H1 (cell line): ENCODE data around the gene GNG7. TPM values are rescaled to one million over a fixed set of nuclear protein-coding genes. Genes with fewer than 3 reads are reported as not detected.

ENCODE experiments used
- ATF2 ChIP-seq: IDR thresholded peaks from 2 replicates; pipeline ENCODE4 v1.6.1; 2012; ENCODE audit warnings: low read length, inconsistent platforms
- CBX8 ChIP-seq: fragments of 300-800, 300-1000 bp; sonication (generic); IDR thresholded peaks from 2 replicates; pipeline ENCODE4 v1.7.1; 2016; ENCODE audit warnings: low read depth, low read length, borderline replicate concordance
- CHD2 ChIP-seq: IDR thresholded peaks from 2 replicates; pipeline ENCODE4 v1.6.1; 2012; ENCODE audit warnings: low read length, improper control_type of control experiment
- KDM1A ChIP-seq: fragments of 200-600, 300-600 bp; sonication (generic); IDR thresholded peaks from 2 replicates; pipeline ENCODE4 v1.7.1; 2016; ENCODE audit warnings: mild to moderate bottlenecking, low read length, borderline replicate concordance
- KDM5A ChIP-seq: fragments of 200-600 bp; IDR thresholded peaks from 2 replicates; pipeline ENCODE4 v1.7.1; 2012; ENCODE audit warnings: mild to moderate bottlenecking, low read length, inconsistent platforms, mixed read lengths
- MAFK ChIP-seq: IDR thresholded peaks from 2 replicates; pipeline ENCODE4 v1.6.1; 2012; ENCODE audit warnings: low read depth, mild to moderate bottlenecking, improper control_type of control experiment, low read length
- POLR2AphosphoS5 ChIP-seq: IDR thresholded peaks from 2 replicates; pipeline ENCODE4 v1.6.1; 2011; ENCODE audit warnings: low read depth, low read length
- SP4 ChIP-seq: IDR thresholded peaks from 2 replicates; pipeline ENCODE4 v1.6.1; 2012; ENCODE audit warnings: low read length, inconsistent platforms
- polyA plus RNA-seq, 7 experiments: library from polyadenylated mRNA; depleted of rRNA in 3 of 7; stranded (reverse) in 5 of 7; unstranded in 2 of 7; fragments of >200 nt in 5 of 7; fragments of 200-250 nt in 2 of 7; gene quantifications; 1 replicate in 5 of 7; 2 replicates in 1 of 7; 4 replicates in 1 of 7; pipeline versions ENCODE4 v1.2.1 to v1.2.3, GENCODE V29; 2011 to 2013; ENCODE audit warnings: missing spikeins in 2 of 7, mixed read lengths in 2 of 7
- total RNA-seq: library from RNA; stranded (reverse); fragmentation: NEBNext Ultra II Directional; extraction: Animal tissue kit (Norgen Biotek cat#: 25700); gene quantifications from 2 replicates; pipeline ENCODE4 v1.2.1, GENCODE V29; 2021

Gene GNG7
- total and polyA plus RNA-seq, 2 of the 8 experiments (the other 6 are each of a cell fraction or from before 2014, with no cell fraction given), result 2.8 to 7.8 TPM

- no peak for TF ChIP-seq POLR2AphosphoS5
- no peak for TF ChIP-seq CBX8
- no peak for TF ChIP-seq SP4
- TF ChIP-seq KDM5A, result no peak
- no peak for TF ChIP-seq ATF2
- no peak for TF ChIP-seq MAFK
- TF ChIP-seq CHD2, result no peak
- TF ChIP-seq KDM1A, result no peak
Measured at GRCh38 chr19:2732883-2733282, 30.4 kb upstream of the GNG7 start (continued).
